A549 (cell line): ENCODE measurements around the gene MGRN1. TPM values are rescaled to one million over a fixed set of nuclear protein-coding genes. Genes with fewer than 3 reads are reported as not detected.

Source experiments
- ATAC-seq, 2 experiments: fragments of 200-7000 bp in 1 of 2; fragments of >200 bp in 1 of 2; cut with Nextera tagmentation in 1 of 2; cut with Tn5 transposase in 1 of 2; 3 replicates each; pipeline versions ENCODE4 v1.8.0 to v1.9.1; 2018 to 2020; ENCODE audit warnings: mild to moderate bottlenecking in 1 of 2, moderate library complexity in 1 of 2
- CTCF ChIA-PET: fragments of 300-600 bp; sonication (Branson Sonifier 250); formaldehyde crosslinking; extraction: SDS; loops from one replicate; lab custom pipeline; 2021; ENCODE audit warnings: antibody characterized with exemption, inconsistent platforms; lab: Yijun Ruan, JAX
- POLR2A ChIA-PET: fragments of 350-600 bp; formaldehyde crosslinking; extraction: SDS; loops from one replicate; lab custom pipeline; 2021; ENCODE audit warnings: antibody characterized with exemption, inconsistent platforms; lab: Yijun Ruan, JAX
- DNase-seq, 2 experiments: peaks; one replicate each; pipeline versions ENCODE4 v3.0.0 to v3.0.0-alpha.2; 2011 to 2016; ENCODE audit warnings: low read depth in 1 of 2, low spot score in 1 of 2
- FAIRE-seq: peaks from 2 replicates; lab custom pipeline; 2011; peaks lifted over from hg19 to GRCh38; lab: Jason Lieb, UNC
- H3K27ac ChIP-seq, 2 experiments: fragments of >200 bp; sonication (Bioruptor Twin); formaldehyde crosslinking; 3 replicates each; pipeline ENCODE4 v1.5.1; 2016 to 2017
- H3K4me1 ChIP-seq: fragments of >200 bp; sonication (Bioruptor Twin); formaldehyde crosslinking; 3 replicates; pipeline ENCODE4 v1.6.1; 2016
- H3K4me2 ChIP-seq: fragments of >200 bp; sonication (Bioruptor Twin); formaldehyde crosslinking; 3 replicates; pipeline ENCODE4 v1.6.1; 2016
- H3K4me3 ChIP-seq: fragments of >200 bp; sonication (Bioruptor Twin); formaldehyde crosslinking; 3 replicates; pipeline ENCODE4 v1.5.1; 2016
- H3K9me3 ChIP-seq: fragments of >200 bp; sonication (Bioruptor Twin); formaldehyde crosslinking; 3 replicates; pipeline ENCODE4 v1.6.1; 2016
- BCL3 ChIP-seq: fragments of >200 bp; sonication (Bioruptor Twin); formaldehyde crosslinking; IDR thresholded peaks from 3 replicates; pipeline ENCODE4 v1.6.1; 2016
- BHLHE40 ChIP-seq: IDR thresholded peaks from 2 replicates; pipeline ENCODE4 v1.6.1; 2012; ENCODE audit warnings: low read depth, low read length, inconsistent platforms
- CEBPB ChIP-seq, 2 experiments: fragments of >200 bp in 1 of 2; sonication (Bioruptor Twin) in 1 of 2; formaldehyde crosslinking in 1 of 2; IDR thresholded peaks; 2 replicates each; pipeline ENCODE4 v1.6.1; 2012 to 2016
- CHD4 ChIP-seq: fragments of 200-600 bp; sonication (generic); IDR thresholded peaks from 2 replicates; pipeline ENCODE4 v1.6.1; 2016; ENCODE audit warnings: antibody characterized with exemption, mild to moderate bottlenecking, borderline replicate concordance
- EHF ChIP-seq: fragments of 250-450 bp; sonication (Bioruptor Pico); IDR thresholded peaks from 2 replicates; pipeline ENCODE4 v1.5.0; 2020; ENCODE audit warnings: mild to moderate bottlenecking
- EHMT2 ChIP-seq: fragments of 200-600 bp; sonication (generic); IDR thresholded peaks from 2 replicates; pipeline ENCODE4 v1.6.1; 2016; ENCODE audit warnings: antibody characterized with exemption, low read depth, mild to moderate bottlenecking, moderate library complexity
- ELK1 ChIP-seq: fragments of 150-350 bp; IDR thresholded peaks from 2 replicates; pipeline ENCODE4 v1.6.1; 2014; ENCODE audit warnings: low read depth, mild to moderate bottlenecking, low read length
- FOSB ChIP-seq: fragments of 250-450 bp; sonication (Bioruptor Pico); IDR thresholded peaks from 2 replicates; pipeline ENCODE4 v1.5.0; 2020; ENCODE audit warnings: mild to moderate bottlenecking, moderate library complexity
- HDAC2 ChIP-seq: fragments of 200-600 bp; sonication (generic); IDR thresholded peaks from 2 replicates; pipeline ENCODE4 v1.6.1; 2016
- HES2 ChIP-seq: fragments of >200 bp; sonication (Bioruptor Twin); formaldehyde crosslinking; IDR thresholded peaks from 2 replicates; pipeline ENCODE4 v1.6.1; 2016
- HMGXB4 ChIP-seq: fragments of 250-450 bp; sonication (Bioruptor Pico); IDR thresholded peaks from 2 replicates; pipeline ENCODE4 v1.5.0; 2021; ENCODE audit warnings: mild to moderate bottlenecking, moderate library complexity, borderline replicate concordance
- HOXA7 ChIP-seq: fragments of 250-450 bp; sonication (Bioruptor Pico); IDR thresholded peaks from 2 replicates; pipeline ENCODE4 v1.5.0; 2020; ENCODE audit warnings: mild to moderate bottlenecking, moderate library complexity
- JUN ChIP-seq, 2 experiments: fragments of >200 bp; sonication (Bioruptor Twin); formaldehyde crosslinking; IDR thresholded peaks; 2 replicates in 1 of 2; 3 replicates in 1 of 2; pipeline ENCODE4 v1.6.1; 2016 to 2017
- JUNB ChIP-seq: fragments of >200 bp; sonication (Bioruptor Twin); formaldehyde crosslinking; IDR thresholded peaks from 2 replicates; pipeline ENCODE4 v1.6.1; 2016
- MAFK ChIP-seq: fragments of 450-650 bp; IDR thresholded peaks from 2 replicates; pipeline ENCODE4 v1.6.1; 2014; ENCODE audit not compliant: partially characterized antibody
- MAZ ChIP-seq: fragments of 150-350 bp; IDR thresholded peaks from 2 replicates; pipeline ENCODE4 v1.6.1; 2014; ENCODE audit warnings: antibody characterized with exemption, low read depth, low read length, borderline replicate concordance
- NFE2L2 ChIP-seq: fragments of 150-350 bp; conservative IDR thresholded peaks from 2 replicates; pipeline ENCODE4 v1.6.1; 2014; ENCODE audit warnings: low read length
- NR3C1 ChIP-seq: fragments of >200 bp; sonication (Bioruptor Twin); formaldehyde crosslinking; IDR thresholded peaks from 3 replicates; pipeline ENCODE4 v1.6.1; 2017
- PBX3 ChIP-seq: IDR thresholded peaks from 2 replicates; pipeline ENCODE4 v1.6.1; 2012
- RAD21 ChIP-seq, 2 experiments: fragments of >200 bp in 1 of 2; sonication (Bioruptor Twin) in 1 of 2; formaldehyde crosslinking in 1 of 2; IDR thresholded peaks in 1 of 2; conservative IDR thresholded peaks in 1 of 2; 2 replicates in 1 of 2; 3 replicates in 1 of 2; pipeline ENCODE4 v1.6.1; 2012 to 2018; ENCODE audit warnings: inconsistent platforms in 1 of 2
- RARB ChIP-seq: fragments of 250-450 bp; sonication (Bioruptor Pico); IDR thresholded peaks from 2 replicates; pipeline ENCODE4 v1.8.0; 2021; ENCODE audit warnings: mild to moderate bottlenecking, moderate library complexity
- RCOR1 ChIP-seq: fragments of 150-350 bp; IDR thresholded peaks from 2 replicates; pipeline ENCODE4 v1.6.1; 2014; ENCODE audit warnings: antibody characterized with exemption, low read length, low read depth
- SMC3 ChIP-seq: fragments of >200 bp; sonication (Bioruptor Twin); formaldehyde crosslinking; IDR thresholded peaks from 3 replicates; pipeline ENCODE4 v1.6.1; 2018; ENCODE audit warnings: inconsistent platforms
- TFCP2L1 ChIP-seq: fragments of 250-450 bp; sonication (Bioruptor Pico); IDR thresholded peaks from 2 replicates; pipeline ENCODE4 v1.5.0; 2021; ENCODE audit warnings: mild to moderate bottlenecking
- TP53 ChIP-seq: fragments of 250-450 bp; sonication (Bioruptor Pico); IDR thresholded peaks from 2 replicates; pipeline ENCODE4 v1.5.0; 2021; ENCODE audit warnings: mild to moderate bottlenecking, moderate library complexity
- ZC3H11A ChIP-seq: fragments of 450-650 bp; IDR thresholded peaks from 2 replicates; pipeline ENCODE4 v1.6.1; 2014; ENCODE audit warnings: antibody characterized with exemption, mild to moderate bottlenecking
- ZFP36 ChIP-seq: fragments of 450-650 bp; IDR thresholded peaks from 2 replicates; pipeline ENCODE4 v1.6.1; 2014; ENCODE audit warnings: borderline replicate concordance; ENCODE audit not compliant: partially characterized antibody
- ZNF302 ChIP-seq: fragments of 250-450 bp; sonication (Bioruptor Pico); IDR thresholded peaks from 2 replicates; pipeline ENCODE4 v1.9.0; 2021; ENCODE audit warnings: inconsistent platforms, mild to moderate bottlenecking, moderate library complexity
- WGBS: methylation state at CpG from one replicate; pipeline ENCODE4 v1.1.6; 2017; ENCODE audit errors: missing lambda C conversion rate; 5-methylcytosine and 5-hydroxymethylcytosine counted together
- polyA plus RNA-seq, 4 experiments: library from polyadenylated mRNA; depleted of rRNA in 3 of 4; stranded (reverse); fragments of >200 nt; fragmentation: RNase III in 1 of 4; extraction: RNeasy Plus Mini Kit Qiagen cat#74134 plus additional on column Dnase treatment in 1 of 4; gene quantifications; 2 replicates in 3 of 4; 3 replicates in 1 of 4; pipeline ENCODE4 v1.2.3, GENCODE V29; 2011 to 2017

MGRN1 gene
- polyA plus RNA-seq, 2 of the 4 experiments (the other 2 are of a cell fraction), result 4.3 to 29.9 TPM

GRCh38 chr16:4639899-4640509, 15.4 kb downstream of the MGRN1 start (continued):
- TF ChIP-seq TFCP2L1 (CRISPR knock-in tag) (no peak), NFE2L2 (no peak), EHMT2 (no peak)

GRCh38 chr16:4640572-4641305, 16.1 kb downstream of the MGRN1 start:
- CTCF ChIA-PET, result no interaction called here
- ATAC-seq (peak in 1 of 2 experiments; percentile 16; a peak in 2 of 6 replicates), DNase-seq (no peak), FAIRE-seq (no peak)
- TF ChIP-seq CHD4, result no peak
- no peak for TF ChIP-seq HDAC2
- no peak for TF ChIP-seq BCL3
- no peak for TF ChIP-seq EHMT2
- no peak for TF ChIP-seq HOXA7 (CRISPR knock-in tag)
- TF ChIP-seq NR3C1, result no peak
- TF ChIP-seq ZFP36, result no peak
- TF ChIP-seq SMC3, result no peak
- TF ChIP-seq BHLHE40, result no peak
- no peak for TF ChIP-seq HES2
- TF ChIP-seq RCOR1, result no peak
- TF ChIP-seq MAZ, result no peak
- TF ChIP-seq JUN (IDR thresholded peaks at IDR 0.05), result no peak
- no peak for TF ChIP-seq RARB (CRISPR knock-in tag)
- no peak for TF ChIP-seq ZC3H11A
- no peak for TF ChIP-seq HMGXB4 (CRISPR knock-in tag)
- TF ChIP-seq CEBPB (IDR thresholded peaks at IDR 0.05), result no peak
- no peak for TF ChIP-seq PBX3
- no peak overlapping the region for H3K27ac ChIP-seq
- 89% methylated on average over 19 of the region's 19 CpGs for WGBS
- POLR2A ChIA-PET, result no interaction called here
- H3K4me1 ChIP-seq, result no peaks in the 10 kb centered on the region
- no peaks in the 10 kb centered on the region for H3K9me3 ChIP-seq
- H3K4me2 ChIP-seq, result no peak overlapping the region
- H3K4me3 ChIP-seq, result no peak overlapping the region

- Histone ChIP-seq H3K4me3 (no peak overlapping the region), H3K27ac (no peak overlapping the region), H3K9me3 (no peaks in the 10 kb centered on the region), H3K4me2 (no peak overlapping the region), H3K4me1 (no peaks in the 10 kb centered on the region)
- WGBS, result 96% methylated on average over 5 of the region's 5 CpGs
- POLR2A ChIA-PET, result no interaction called here
- ATAC-seq (no peak), DNase-seq (no peak), FAIRE-seq (no peak)
- CTCF ChIA-PET, result no interaction called here
- TF ChIP-seq FOSB (CRISPR knock-in tag) (no peak), MAZ (no peak), MAFK (no peak), HDAC2 (no peak), EHF (no peak), ZNF302 (CRISPR knock-in tag) (no peak), JUNB (no peak), RAD21 (conservative IDR thresholded peaks at IDR 0.05 in 1 of 2, IDR thresholded peaks at IDR 0.05 in 1 of 2) (no peak), HES2 (no peak), TP53 (CRISPR knock-in tag) (no peak), ELK1 (no peak)
Observed at GRCh38 chr16:4641306-4641687, 16.7 kb downstream of the MGRN1 start.
